Trophoblast cell (in vitro differentiated cells and primary cell): Measurements from ENCODE around the gene DIAPH2. TPM values are rescaled to one million over a fixed set of nuclear protein-coding genes. Genes with fewer than 3 reads are reported as not detected.

Experiments
- DNase-seq, 2 donors: peaks; one replicate each; pipeline ENCODE4 v3.0.0-alpha.2; 2016
- H2AFZ ChIP-seq: 2 replicates; pipeline ENCODE4 v1.6.1; 2013; ENCODE audit warnings: low read length, moderate library complexity, mild to moderate bottlenecking; ENCODE audit not compliant: insufficient read depth, poor library complexity
- H2AK5ac ChIP-seq: 2 replicates; pipeline ENCODE4 v1.6.1; 2013; ENCODE audit warnings: mild to moderate bottlenecking, low read length
- H2BK120ac ChIP-seq: 2 replicates; pipeline ENCODE4 v1.6.1; 2013; ENCODE audit warnings: low read length, mild to moderate bottlenecking, moderate library complexity; ENCODE audit not compliant: insufficient read depth, poor library complexity
- H2BK12ac ChIP-seq: 2 replicates; pipeline ENCODE4 v1.6.1; 2013; ENCODE audit warnings: mild to moderate bottlenecking, low read length, moderate library complexity
- H2BK5ac ChIP-seq: 2 replicates; pipeline ENCODE4 v1.6.1; 2013; ENCODE audit warnings: low read length, low read depth, moderate library complexity, mild to moderate bottlenecking; ENCODE audit not compliant: poor library complexity
- H3K14ac ChIP-seq: 2 replicates; pipeline ENCODE4 v1.6.1; 2013; ENCODE audit warnings: mild to moderate bottlenecking, low read length
- H3K18ac ChIP-seq: 2 replicates; pipeline ENCODE4 v1.6.1; 2013; ENCODE audit warnings: mild to moderate bottlenecking, low read length
- H3K23ac ChIP-seq: 2 replicates; pipeline ENCODE4 v1.6.1; 2013; ENCODE audit warnings: low read length
- H3K27ac ChIP-seq: 2 replicates; pipeline ENCODE4 v1.5.1; 2013; ENCODE audit warnings: low read depth, mild to moderate bottlenecking, inconsistent platforms, low read length, moderate library complexity
- H3K27me3 ChIP-seq: 2 replicates; pipeline ENCODE4 v1.6.1; 2013; ENCODE audit warnings: inconsistent platforms, mild to moderate bottlenecking, low read length, moderate library complexity; ENCODE audit not compliant: insufficient read depth
- H3K36me3 ChIP-seq, 2 experiments: 1 replicate in 1 of 2; 2 replicates in 1 of 2; pipeline ENCODE4 v1.6.1; 2013; ENCODE audit warnings: low read length in 2 of 2, mild to moderate bottlenecking in 2 of 2, moderate library complexity in 1 of 2; ENCODE audit not compliant: insufficient read depth in 2 of 2, control insufficient read depth in 1 of 2
- H3K4ac ChIP-seq: 2 replicates; pipeline ENCODE4 v1.6.1; 2013; ENCODE audit warnings: low read depth, mild to moderate bottlenecking, low read length, moderate library complexity
- H3K4me1 ChIP-seq, 2 experiments: 1 replicate in 1 of 2; 2 replicates in 1 of 2; pipeline ENCODE4 v1.6.1; 2013; ENCODE audit warnings: low read length in 2 of 2, mild to moderate bottlenecking in 2 of 2, moderate library complexity in 1 of 2; ENCODE audit not compliant: insufficient read depth in 2 of 2, control insufficient read depth in 1 of 2
- H3K4me2 ChIP-seq: 2 replicates; pipeline ENCODE4 v1.6.1; 2013; ENCODE audit warnings: inconsistent platforms, mild to moderate bottlenecking, low read length, moderate library complexity
- H3K4me3 ChIP-seq: 2 replicates; pipeline ENCODE4 v1.5.1; 2013; ENCODE audit warnings: mild to moderate bottlenecking, low read depth, low read length, inconsistent platforms
- H3K79me1 ChIP-seq: one replicate; pipeline ENCODE4 v1.6.1; 2013; ENCODE audit warnings: low read length
- H3K79me2 ChIP-seq: 2 replicates; pipeline ENCODE4 v1.6.1; 2013; ENCODE audit warnings: low read length, mild to moderate bottlenecking; ENCODE audit not compliant: control insufficient read depth, insufficient read depth, poor library complexity
- H3K9ac ChIP-seq: 2 replicates; pipeline ENCODE4 v1.6.1; 2013; ENCODE audit warnings: mild to moderate bottlenecking, low read length
- H3K9me3 ChIP-seq: 2 replicates; pipeline ENCODE4 v1.6.1; 2013; ENCODE audit warnings: low read depth, mild to moderate bottlenecking, control low read depth, inconsistent platforms, low read length; ENCODE audit not compliant: insufficient read depth
- H4K12ac ChIP-seq: 2 replicates; pipeline ENCODE4 v1.6.1; 2013; ENCODE audit warnings: low read depth, mild to moderate bottlenecking, low read length, moderate library complexity
- H4K8ac ChIP-seq: 2 replicates; pipeline ENCODE4 v1.6.1; 2013; ENCODE audit warnings: low read depth, mild to moderate bottlenecking, low read length, moderate library complexity
- H4K91ac ChIP-seq: one replicate; pipeline ENCODE4 v1.6.1; 2013; ENCODE audit warnings: low read depth, mild to moderate bottlenecking, low read length, moderate library complexity
- WGBS: extraction: QIAGEN DNeasy Blood & Tissue Kit; methylation state at CpG from one replicate; pipeline ENCODE4 v1.1.7; 2013; ENCODE audit warnings: missing lambda C conversion rate; ENCODE audit not compliant: insufficient read length, insufficient coverage; ENCODE audit errors: extremely low coverage; 5-methylcytosine and 5-hydroxymethylcytosine counted together
- polyA plus RNA-seq: library from polyadenylated mRNA; stranded (reverse); fragments of 200-250 nt; gene quantifications from 2 replicates; pipeline ENCODE4 v1.2.3, GENCODE V29; 2013

The DIAPH2 gene
- polyA plus RNA-seq: 4.1 and 4.8 TPM in 2 replicates

- H3K79me2 ChIP-seq: peaks cover 4% of the 10 kb centered on the region
- H2BK12ac ChIP-seq: no peak within 1 kb of the TSS
- peak within 1 kb of the TSS; percentile 43 for H3K18ac ChIP-seq
- peak within 1 kb of the TSS; percentile 87 for H3K4me2 ChIP-seq
- peak; percentile 80 to 86 for DNase-seq
- no peak within 1 kb of the TSS for H3K27ac ChIP-seq
- H2AK5ac ChIP-seq: no peak within 1 kb of the TSS
- H3K36me3 ChIP-seq: no peaks in the 10 kb centered on the region
- WGBS: no CpG with 5 or more reads among the region's 57 CpGs
- peak within 1 kb of the TSS; percentile 50 for H4K91ac ChIP-seq
- peaks cover 4% of the 10 kb centered on the region for H3K79me1 ChIP-seq
- H3K4me3 ChIP-seq: peak within 1 kb of the TSS; percentile 77
- no peak within 1 kb of the TSS for H3K23ac ChIP-seq
- peak within 1 kb of the TSS; percentile 64 for H3K9ac ChIP-seq
- H3K9me3 ChIP-seq: no peaks in the 10 kb centered on the region
- peak within 1 kb of the TSS; percentile 20 for H3K4ac ChIP-seq
- peaks cover 0 to 1% of the 10 kb centered on the region in 2 experiments for H3K4me1 ChIP-seq
- no peaks in the 10 kb centered on the region for H3K27me3 ChIP-seq
- H2AFZ ChIP-seq: peak within 1 kb of the TSS; percentile 77
- no peak within 1 kb of the TSS for H2BK5ac ChIP-seq
- no peak within 1 kb of the TSS for H2BK120ac ChIP-seq
- H4K8ac ChIP-seq: peak within 1 kb of the TSS; percentile 58
- H3K14ac ChIP-seq: peak within 1 kb of the TSS; percentile 22
- peak within 1 kb of the TSS; percentile 64 for H4K12ac ChIP-seq
Observed at GRCh38 chrX:96684339-96685209, at the start of gene DIAPH2. Gene DIAPH2 (plus strand): TSS chrX:96684842.

GRCh38 chrX:96650023-96650422 lies 34.6 kb upstream of the DIAPH2 start:
- Histone ChIP-seq H3K4me2 (no peak overlapping the region), H2BK5ac (no peak overlapping the region), H3K9ac (no peak overlapping the region), H3K27me3 (no peaks in the 10 kb centered on the region), H4K12ac (no peak overlapping the region), H3K18ac (no peak overlapping the region), H2BK120ac (no peak overlapping the region), H3K79me1 (no peaks in the 10 kb centered on the region), H2AK5ac (no peak overlapping the region), H3K23ac (no peak overlapping the region), H3K9me3 (no peaks in the 10 kb centered on the region), H3K4ac (no peak overlapping the region), H3K4me1 (no peaks in the 10 kb centered on the region), H3K36me3 (no peaks in the 10 kb centered on the region), H3K14ac (no peak overlapping the region), H4K8ac (no peak overlapping the region), H4K91ac (no peak overlapping the region), H3K27ac (no peak overlapping the region), H2BK12ac (no peak overlapping the region), H3K79me2 (no peaks in the 10 kb centered on the region), H2AFZ (no peak overlapping the region), H3K4me3 (no peak overlapping the region)
- no CpG with 5 or more reads among the region's 2 CpGs for WGBS
- no peak for DNase-seq

- Histone ChIP-seq H3K23ac (no peak overlapping the region), H3K79me2 (no peaks in the 10 kb centered on the region), H3K4ac (no peak overlapping the region), H3K18ac (no peak overlapping the region), H2AK5ac (no peak overlapping the region), H2BK12ac (no peak overlapping the region), H2BK5ac (no peak overlapping the region), H3K36me3 (no peaks in the 10 kb centered on the region), H3K4me1 (no peaks in the 10 kb centered on the region), H4K91ac (no peak overlapping the region), H3K4me2 (no peak overlapping the region), H2AFZ (no peak overlapping the region), H3K27ac (no peak overlapping the region), H3K27me3 (no peaks in the 10 kb centered on the region), H4K12ac (no peak overlapping the region), H3K79me1 (no peaks in the 10 kb centered on the region), H2BK120ac (no peak overlapping the region), H3K4me3 (no peak overlapping the region), H3K9ac (no peak overlapping the region), H3K9me3 (no peaks in the 10 kb centered on the region), H4K8ac (no peak overlapping the region), H3K14ac (no peak overlapping the region)
- no CpG with 5 or more reads among the region's 20 CpGs for WGBS
- DNase-seq: no peak
Observed at GRCh38 chrX:96655947-96656623, 28.6 kb upstream of the DIAPH2 start.

- Histone ChIP-seq H2BK12ac (no peak overlapping the region), H3K79me2 (peaks cover 4% of the 10 kb centered on the region), H3K9me3 (no peaks in the 10 kb centered on the region), H3K27me3 (no peaks in the 10 kb centered on the region), H2BK120ac (no peak overlapping the region), H4K8ac (no peak overlapping the region), H3K4me3 (no peak overlapping the region), H3K27ac (no peak overlapping the region), H3K4me1 (no peaks in the 10 kb centered on the region), H2BK5ac (no peak overlapping the region), H3K23ac (no peak overlapping the region), H3K36me3 (no peaks in the 10 kb centered on the region), H3K79me1 (peaks cover 4% of the 10 kb centered on the region), H3K9ac (no peak overlapping the region), H3K4ac (no peak overlapping the region), H2AFZ (no peak overlapping the region), H4K91ac (no peak overlapping the region), H3K14ac (no peak overlapping the region), H2AK5ac (no peak overlapping the region), H3K18ac (no peak overlapping the region), H3K4me2 (no peak overlapping the region), H4K12ac (no peak overlapping the region)
- no CpG with 5 or more reads among the region's 4 CpGs for WGBS
- no peak for DNase-seq
Observed at GRCh38 chrX:96682516-96682915, 2.1 kb upstream of the DIAPH2 start.
